Astrocyte of the spinal cord (primary cell): ENCODE measurements around the gene CKMT1A.
"Not testable (repeated sequence)": the region's sequence is repeated elsewhere in the genome, so short reads cannot be mapped to it uniquely, and the experiment has no call there.

ENCODE experiments used
- DNase-seq: peaks from one replicate; pipeline ENCODE4 v3.0.0; 2011; ENCODE audit warnings: low read depth, low spot score
- H3K4me3 ChIP-seq: 2 replicates; pipeline ENCODE4 v1.5.1; 2011; ENCODE audit warnings: low read depth, mild to moderate bottlenecking, low read length, moderate library complexity
- CTCF ChIP-seq: IDR thresholded peaks from 2 replicates; pipeline ENCODE4 v1.5.1; 2012; ENCODE audit warnings: low read depth, mild to moderate bottlenecking, low read length, inconsistent platforms
- in situ Hi-C: cut with HindIII; loops from 2 replicates; pipeline ENCODE4 v1.10.0; 2017; ENCODE audit warnings: low sequenced_read_pairs

Gene CKMT1A

GRCh38 chr15:43693148-43694022, at the start of gene CKMT1A:
CKMT1A (plus strand) TSS chr15:43693859; CDS start chr15:43694051, 192 bp downstream.
- in situ Hi-C loops, DNase-seq, H3K4me3 ChIP-seq: not testable (repeated sequence)

GRCh38 chr15:43648649-43649429, 44.8 kb upstream of the CKMT1A start, which contains the start of gene CATSPER2:
CATSPER2 (minus strand) TSS chr15:43648844; CDS start chr15:43648061, 783 bp downstream.
- DNase-seq: no peak
- TF ChIP-seq CTCF: no peak
- no peak within 1 kb of the TSS for H3K4me3 ChIP-seq
- in situ Hi-C loops: no loop called here

DNA sequence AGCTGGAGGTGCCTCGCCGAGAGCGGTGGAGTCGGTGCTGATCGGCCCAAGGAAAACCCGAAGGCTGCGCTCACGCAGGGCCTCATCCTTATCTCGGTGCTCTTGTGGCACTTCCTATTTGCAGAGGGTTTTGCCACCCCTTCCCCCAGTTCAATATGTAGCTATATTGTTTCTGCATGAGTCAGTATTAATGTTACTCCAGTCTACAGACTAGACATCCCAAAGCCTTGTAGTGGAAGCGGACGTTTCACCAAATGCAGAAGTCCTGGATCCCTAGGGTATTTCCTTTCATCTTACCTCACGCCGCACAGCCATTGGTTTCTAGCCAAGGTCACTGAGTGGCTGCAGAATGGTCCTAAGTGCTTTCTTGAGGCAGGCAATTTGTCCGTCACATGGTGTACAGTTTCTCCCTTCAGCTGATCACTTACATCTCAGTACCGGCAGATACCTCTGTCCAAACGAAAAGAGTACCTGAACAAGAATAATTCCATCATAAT, 44.2 kb upstream of the CKMT1A start:
- H3K4me3 ChIP-seq, DNase-seq, in situ Hi-C loops: not testable (repeated sequence)

DNA sequence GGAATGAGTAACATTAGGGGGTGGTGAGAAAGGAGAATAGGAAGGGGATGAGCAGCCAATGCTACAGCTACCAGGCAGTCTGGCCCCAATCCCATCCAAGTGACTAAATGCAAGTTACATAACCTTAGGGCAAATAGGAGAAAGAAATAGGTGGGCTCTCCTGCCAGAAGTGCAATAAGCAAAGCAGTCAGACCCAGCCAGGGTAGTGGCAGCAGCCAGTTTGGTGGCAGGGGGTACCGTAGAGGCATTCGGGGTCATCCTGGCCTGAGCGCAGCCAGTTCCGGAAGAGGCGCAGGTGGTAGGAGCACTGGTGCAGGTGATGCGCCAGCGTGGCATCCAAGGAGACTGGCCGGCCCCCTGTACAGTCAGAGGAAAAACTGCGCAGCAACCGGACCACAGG, 33.9 kb upstream of the CKMT1A start:
- H3K4me3 ChIP-seq, in situ Hi-C loops, DNase-seq: not testable (repeated sequence)

- H3K4me3 ChIP-seq, DNase-seq, in situ Hi-C loops: not testable (repeated sequence)
Observed at GRCh38 chr15:43662293-43662692, 31.4 kb upstream of the CKMT1A start.

DNA sequence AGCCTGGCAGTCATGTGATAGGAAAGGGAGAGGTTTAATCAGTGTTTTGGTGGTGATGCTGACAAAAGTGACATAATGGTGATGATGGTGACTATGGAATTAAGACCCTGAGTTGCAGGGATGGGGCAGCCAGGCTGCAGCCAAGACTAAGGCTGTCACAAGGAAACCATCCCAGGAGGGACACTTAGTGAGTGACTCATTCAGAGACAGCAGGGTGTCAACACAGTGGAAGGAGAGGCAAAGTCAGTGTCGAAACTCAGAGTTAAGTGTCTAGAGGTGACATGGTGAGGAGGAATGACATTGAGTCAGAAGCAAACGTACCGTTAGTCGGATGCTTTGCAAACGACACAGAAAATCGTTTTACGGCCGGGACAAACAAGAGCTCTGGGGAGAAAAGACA, 30.3 kb upstream of the CKMT1A start:
- in situ Hi-C loops, H3K4me3 ChIP-seq, DNase-seq: not testable (repeated sequence)

GRCh38 chr15:43666177-43666576, 27.5 kb upstream of the CKMT1A start:
- H3K4me3 ChIP-seq, in situ Hi-C loops, DNase-seq: not testable (repeated sequence)

GRCh38 chr15:43674175-43674574, 19.5 kb upstream of the CKMT1A start:
- DNase-seq, in situ Hi-C loops, H3K4me3 ChIP-seq: not testable (repeated sequence)

- H3K4me3 ChIP-seq, DNase-seq, in situ Hi-C loops: not testable (repeated sequence)
Observed at GRCh38 chr15:43689604-43690301, 3.9 kb upstream of the CKMT1A start.

- in situ Hi-C loops, DNase-seq, H3K4me3 ChIP-seq: not testable (repeated sequence)
Observed at GRCh38 chr15:43692679-43693078, 980 bp upstream of the CKMT1A start.

- in situ Hi-C loops: no loop called here
- no peak for DNase-seq
- H3K4me3 ChIP-seq: no peak overlapping the region
- no peak for TF ChIP-seq CTCF
Observed at GRCh38 chr15:43702174-43702573, 8.5 kb downstream of the CKMT1A start.
